HG02623 (cell line): ENCODE measurements around the gene TMPRSS6.

ENCODE experiments used
- ATAC-seq: cut with Tn5 transposase; IDR thresholded peaks from one replicate; pipeline ENCODE4 v1.9.1; 2021; ENCODE audit warnings: moderate library complexity; ENCODE audit not compliant: unreplicated experiment

Gene TMPRSS6

GRCh38 chr22:37069719-37070118 is 39.8 kb downstream of the TMPRSS6 start:
- ATAC-seq = no peak

GRCh38 chr22:37069319-37069718 is 40.2 kb downstream of the TMPRSS6 start:
- no peak for ATAC-seq

GRCh38 chr22:37068859-37069258 is 40.7 kb downstream of the TMPRSS6 start:
- no peak for ATAC-seq

- no peak for ATAC-seq
Measured at GRCh38 chr22:37067428-37067827, 42.1 kb downstream of the TMPRSS6 start.

- no peak for ATAC-seq
Measured at GRCh38 chr22:37065961-37066360, 43.6 kb downstream of the TMPRSS6 start.

- no peak for ATAC-seq
Measured at GRCh38 chr22:37065180-37065579, 44.3 kb downstream of the TMPRSS6 start.

GRCh38 chr22:37064553-37064952 is 45.0 kb downstream of the TMPRSS6 start:
- ATAC-seq = no peak

- no peak for ATAC-seq
Measured at GRCh38 chr22:37063431-37064420, 45.8 kb downstream of the TMPRSS6 start.

- no peak for ATAC-seq
Measured at GRCh38 chr22:37062702-37063381, 46.7 kb downstream of the TMPRSS6 start.

- ATAC-seq = no peak
Measured at GRCh38 chr22:37062376-37062675, 47.2 kb downstream of the TMPRSS6 start.

GRCh38 chr22:37061611-37062375 is 47.7 kb downstream of the TMPRSS6 start:
- ATAC-seq = no peak

GRCh38 chr22:37060801-37061610 is 48.5 kb downstream of the TMPRSS6 start:
- no peak for ATAC-seq

GRCh38 chr22:37059876-37060449 is 49.5 kb downstream of the TMPRSS6 start:
- no peak for ATAC-seq

- no peak for ATAC-seq
Measured at GRCh38 chr22:37058917-37059701, 50.4 kb downstream of the TMPRSS6 start.

- no peak for ATAC-seq
Measured at GRCh38 chr22:37057796-37058510, 51.6 kb downstream of the TMPRSS6 start.

GRCh38 chr22:37057226-37057625 is 52.3 kb downstream of the TMPRSS6 start:
- ATAC-seq = no peak

- no peak for ATAC-seq
Measured at GRCh38 chr22:37056246-37056645, 53.3 kb downstream of the TMPRSS6 start.

- no peak for ATAC-seq
Measured at GRCh38 chr22:37054600-37055365, 54.7 kb downstream of the TMPRSS6 start.
